Astrocyte of the cerebellum (primary cell): Measurements from ENCODE around the gene MC3R.

ENCODE experiments used
- DNase-seq: peaks from one replicate; pipeline ENCODE4 v3.0.0-alpha.2; 2011; ENCODE audit warnings: low read depth
- H3K4me3 ChIP-seq: 2 replicates; pipeline ENCODE4 v1.5.1; 2011; ENCODE audit warnings: mild to moderate bottlenecking, low read depth, low read length, moderate library complexity
- in situ Hi-C: cut with HindIII; loops from 2 replicates; pipeline ENCODE4 v1.10.0; 2017; ENCODE audit warnings: low sequenced_read_pairs
- TF ChIP-seq, protein P1 (sequence below): IDR thresholded peaks from 2 replicates; pipeline ENCODE4 v1.5.1; 2012; ENCODE audit warnings: low read length, low read depth, moderate library complexity, mild to moderate bottlenecking; ENCODE audit errors: missing control alignments

Gene MC3R

DNA sequence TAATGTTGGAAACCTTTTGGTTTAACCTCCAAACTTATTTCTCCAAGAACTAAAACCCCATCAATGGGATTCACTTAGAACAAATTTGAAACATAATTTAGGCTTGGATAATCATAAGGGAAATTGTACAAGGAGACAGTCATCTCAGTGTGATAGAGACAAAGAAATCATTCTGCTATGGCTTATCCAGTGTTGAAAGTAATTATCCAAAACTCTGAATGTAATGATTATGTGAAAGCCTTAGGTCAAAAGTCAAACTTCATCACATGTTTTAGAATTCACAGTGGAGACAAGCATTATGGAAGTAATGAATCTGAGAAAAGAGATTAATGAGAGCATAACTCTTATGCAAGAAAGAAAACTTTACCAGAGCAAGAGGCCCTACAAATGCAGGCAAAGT, 20.0 kb downstream of the MC3R start:
- in situ Hi-C loops, result no loop called here
- no peak overlapping the region for H3K4me3 ChIP-seq
- DNase-seq, result no peak
- TF ChIP-seq, protein P1, sequence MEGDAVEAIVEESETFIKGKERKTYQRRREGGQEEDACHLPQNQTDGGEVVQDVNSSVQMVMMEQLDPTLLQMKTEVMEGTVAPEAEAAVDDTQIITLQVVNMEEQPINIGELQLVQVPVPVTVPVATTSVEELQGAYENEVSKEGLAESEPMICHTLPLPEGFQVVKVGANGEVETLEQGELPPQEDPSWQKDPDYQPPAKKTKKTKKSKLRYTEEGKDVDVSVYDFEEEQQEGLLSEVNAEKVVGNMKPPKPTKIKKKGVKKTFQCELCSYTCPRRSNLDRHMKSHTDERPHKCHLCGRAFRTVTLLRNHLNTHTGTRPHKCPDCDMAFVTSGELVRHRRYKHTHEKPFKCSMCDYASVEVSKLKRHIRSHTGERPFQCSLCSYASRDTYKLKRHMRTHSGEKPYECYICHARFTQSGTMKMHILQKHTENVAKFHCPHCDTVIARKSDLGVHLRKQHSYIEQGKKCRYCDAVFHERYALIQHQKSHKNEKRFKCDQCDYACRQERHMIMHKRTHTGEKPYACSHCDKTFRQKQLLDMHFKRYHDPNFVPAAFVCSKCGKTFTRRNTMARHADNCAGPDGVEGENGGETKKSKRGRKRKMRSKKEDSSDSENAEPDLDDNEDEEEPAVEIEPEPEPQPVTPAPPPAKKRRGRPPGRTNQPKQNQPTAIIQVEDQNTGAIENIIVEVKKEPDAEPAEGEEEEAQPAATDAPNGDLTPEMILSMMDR, result no peak

DNA sequence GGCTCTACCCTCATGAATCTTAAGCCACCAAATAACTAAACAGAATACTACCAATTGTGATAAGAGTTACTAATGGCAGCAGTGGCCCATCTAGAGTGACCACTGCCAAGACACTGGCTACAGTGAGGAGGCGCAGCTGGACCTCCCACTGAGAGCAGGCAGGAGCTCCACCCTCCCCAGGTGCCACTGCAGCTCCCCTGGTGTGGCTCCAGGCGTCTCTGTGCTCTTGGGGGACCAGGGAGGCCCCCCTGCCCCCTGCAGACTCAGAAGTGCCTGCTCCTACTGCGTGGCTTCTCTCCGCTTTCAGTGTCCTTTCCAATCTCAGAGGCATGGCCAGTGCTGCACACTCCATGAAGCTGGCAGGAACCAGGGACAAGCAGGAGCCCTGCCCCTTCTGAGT, 23.4 kb downstream of the MC3R start:
- DNase-seq, result no peak
- in situ Hi-C loops, result no loop called here
- TF ChIP-seq, protein P1, result no peak
- no peak overlapping the region for H3K4me3 ChIP-seq

DNA sequence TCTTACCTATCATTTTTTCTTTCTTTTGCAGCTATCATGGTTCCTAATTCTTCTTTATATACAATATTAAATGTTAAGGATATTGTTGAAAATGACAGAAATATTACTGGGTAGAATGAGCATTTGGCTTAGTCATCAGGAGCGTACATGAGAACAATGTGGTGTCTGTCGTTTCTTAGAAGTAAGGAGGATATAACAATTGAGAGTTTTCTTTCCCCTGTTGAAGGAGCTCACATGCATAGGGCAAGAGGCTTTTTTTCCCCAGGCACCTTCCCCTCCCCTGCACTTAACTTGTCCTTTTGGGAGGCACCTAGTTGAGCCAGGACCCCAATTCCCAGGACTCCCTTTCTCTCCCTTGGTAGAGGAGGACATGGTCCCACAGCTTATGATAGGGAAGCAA, 25.0 kb downstream of the MC3R start:
- TF ChIP-seq, protein P1, result no peak
- in situ Hi-C loops, result no loop called here
- no peak for DNase-seq
- no peak overlapping the region for H3K4me3 ChIP-seq

DNA sequence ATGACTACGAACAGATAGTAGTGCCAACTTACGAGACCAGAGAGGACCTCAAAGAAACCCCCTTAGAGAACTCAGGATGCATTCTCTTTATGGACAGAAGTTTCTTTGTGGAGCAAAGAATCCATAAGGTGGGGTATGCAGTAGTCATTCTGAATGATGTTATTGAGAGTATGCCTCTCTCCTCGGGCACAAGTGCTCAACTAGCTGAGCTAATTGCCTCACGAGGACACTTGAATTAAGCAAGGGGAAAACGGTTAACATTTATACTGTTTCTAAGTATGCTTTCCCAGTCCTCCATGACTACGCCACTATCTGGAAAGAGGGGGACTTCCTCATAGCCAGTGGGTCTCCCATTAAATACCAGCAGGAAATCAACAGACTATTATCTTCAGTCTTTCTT, 25.6 kb downstream of the MC3R start:
- TF ChIP-seq, protein P1, result no peak
- DNase-seq, result no peak
- H3K4me3 ChIP-seq, result no peak overlapping the region
- in situ Hi-C loops, result no loop called here

DNA sequence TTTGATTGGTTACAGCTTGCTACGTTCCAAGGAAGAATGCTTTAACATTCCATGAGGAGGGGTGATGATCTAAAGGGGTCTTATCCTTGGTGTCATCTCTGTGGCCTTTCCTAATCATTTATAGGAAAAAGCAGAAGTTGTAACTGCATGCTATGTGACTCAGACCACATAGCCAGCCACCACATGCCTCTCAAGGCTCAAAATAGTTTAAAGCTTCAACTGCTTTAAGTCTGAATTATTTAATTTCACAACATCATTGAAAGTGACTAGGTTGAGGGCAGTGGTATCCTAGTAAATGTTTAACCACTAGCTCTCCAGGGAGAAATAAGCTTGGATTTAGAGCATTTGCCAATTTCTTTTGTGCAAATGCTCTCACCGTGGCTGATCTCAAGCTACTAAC, 29.7 kb downstream of the MC3R start:
- in situ Hi-C loops, result no loop called here
- TF ChIP-seq, protein P1, result no peak
- no peak overlapping the region for H3K4me3 ChIP-seq
- DNase-seq, result no peak

DNA sequence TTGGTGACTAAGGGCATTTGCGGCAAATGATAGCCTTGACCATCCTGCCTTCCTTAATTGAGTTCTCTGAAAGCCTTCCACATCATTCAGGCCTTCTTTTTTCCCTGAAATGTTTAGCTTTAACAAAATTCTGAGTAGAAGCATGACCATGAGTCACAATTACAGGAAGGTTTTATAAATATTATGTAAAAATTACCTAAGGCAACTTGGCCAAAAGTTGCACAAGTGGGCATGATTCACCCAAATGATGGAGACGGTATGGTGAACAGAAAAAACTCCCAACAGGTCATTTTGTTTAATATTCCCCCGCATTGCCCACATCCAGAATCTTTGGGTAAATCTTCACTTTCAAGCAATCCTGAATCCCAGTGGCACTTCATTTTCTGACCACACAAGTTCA, 37.0 kb downstream of the MC3R start:
- no peak overlapping the region for H3K4me3 ChIP-seq
- DNase-seq, result no peak
- TF ChIP-seq, protein P1, result no peak
- in situ Hi-C loops, result no loop called here

DNA sequence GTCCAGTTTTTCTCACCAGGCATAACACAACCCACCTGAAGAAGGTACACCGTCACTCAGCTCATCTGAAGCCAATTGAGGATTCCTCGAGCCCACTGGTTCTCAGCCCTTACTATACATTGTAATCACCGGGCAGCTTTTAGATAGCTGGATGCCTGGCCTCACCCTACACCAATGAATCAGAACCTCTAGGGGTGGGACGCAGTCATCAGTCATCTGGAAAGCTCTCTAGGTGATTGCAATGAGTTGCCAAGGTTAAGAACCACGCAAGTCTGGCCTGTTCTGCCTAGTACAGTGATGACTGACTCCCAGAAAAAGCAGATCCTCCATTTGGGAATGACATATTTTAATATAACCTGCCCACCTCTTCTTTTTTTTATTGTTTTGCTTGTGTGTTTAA, 41.1 kb downstream of the MC3R start:
- in situ Hi-C loops, result no loop called here
- DNase-seq, result no peak
- H3K4me3 ChIP-seq, result no peak overlapping the region
- TF ChIP-seq, protein P1, result no peak
